Stimulated activated CD4-positive, alpha-beta T cell treated with anti-CD3 and anti-CD28 coated beads, Interleukin-12 subunit alpha, Interleukin-12 subunit beta, amount 100 ng/mL, for 24 hours (primary cell): Measurements from ENCODE around the gene LIPN.
"Not testable (repeated sequence)": the region's sequence is repeated elsewhere in the genome, so short reads cannot be mapped to it uniquely, and the experiment has no call there.

Experiments
- DNase-seq, 2 experiments: peaks; one replicate each; pipeline ENCODE4 v3.0.0-alpha.2; 2020; ENCODE audit warnings: low read depth in 2 of 2

The LIPN gene

GRCh38 chr10:88759366-88760101 lies at the start of gene LIPN:
LIPN (plus strand) TSS chr10:88760020; CDS start chr10:88761406, 1,386 bp downstream.
- no peak for DNase-seq

GRCh38 chr10:88715517-88715916 lies 44.3 kb upstream of the LIPN start:
- DNase-seq = no peak

GRCh38 chr10:88721392-88721791 lies 38.4 kb upstream of the LIPN start:
- DNase-seq = no peak

GRCh38 chr10:88725798-88726197 lies 34.0 kb upstream of the LIPN start:
- no peak for DNase-seq

- DNase-seq = peak in 1 of 2 experiments; percentile 45
Measured at GRCh38 chr10:88728107-88728763, 31.6 kb upstream of the LIPN start.

GRCh38 chr10:88730864-88731263 lies 29.0 kb upstream of the LIPN start:
- DNase-seq = no peak

GRCh38 chr10:88731296-88731695 lies 28.5 kb upstream of the LIPN start:
- DNase-seq = no peak

GRCh38 chr10:88733215-88733614 lies 26.6 kb upstream of the LIPN start:
- DNase-seq = no peak

GRCh38 chr10:88735661-88736060 lies 24.2 kb upstream of the LIPN start:
- DNase-seq = no peak

- DNase-seq = not testable (repeated sequence)
Measured at GRCh38 chr10:88741921-88742320, 17.9 kb upstream of the LIPN start.

GRCh38 chr10:88742448-88742847 lies 17.4 kb upstream of the LIPN start:
- DNase-seq = no peak

- DNase-seq = no peak
Measured at GRCh38 chr10:88744002-88744401, 15.8 kb upstream of the LIPN start.

GRCh38 chr10:88745633-88746032 lies 14.2 kb upstream of the LIPN start:
- DNase-seq = no peak

GRCh38 chr10:88754287-88754686 lies 5.5 kb upstream of the LIPN start:
- DNase-seq = no peak

- DNase-seq = peak in 1 of 2 experiments; percentile 9
Measured at GRCh38 chr10:88755753-88756152, 4.1 kb upstream of the LIPN start.

- DNase-seq = no peak
Measured at GRCh38 chr10:88756660-88757059, 3.2 kb upstream of the LIPN start.

- no peak for DNase-seq
Measured at GRCh38 chr10:88762906-88763305, 3.1 kb downstream of the LIPN start.

- no peak for DNase-seq
Measured at GRCh38 chr10:88763441-88763840, 3.6 kb downstream of the LIPN start.

GRCh38 chr10:88764110-88764509 lies 4.3 kb downstream of the LIPN start:
- DNase-seq = no peak

- no peak for DNase-seq
Measured at GRCh38 chr10:88765816-88766215, 6.0 kb downstream of the LIPN start.

- DNase-seq = no peak
Measured at GRCh38 chr10:88769384-88769783, 9.6 kb downstream of the LIPN start.

- no peak for DNase-seq
Measured at GRCh38 chr10:88781206-88781605, 21.4 kb downstream of the LIPN start.

- no peak for DNase-seq
Measured at GRCh38 chr10:88782222-88782621, 22.4 kb downstream of the LIPN start.
